Natural killer cell (primary cell): ENCODE measurements around the gene TYROBP. TPM values are rescaled to one million over a fixed set of nuclear protein-coding genes. Genes with fewer than 3 reads are reported as not detected.

ENCODE experiments used
- ATAC-seq, 3 donors: fragments of 150-1000 bp in 2 of 3; fragments of 200-7000 bp in 1 of 3; cut with Tn5 transposase; 1 replicate in 1 of 3; 2 replicates in 2 of 3; pipeline ENCODE4 v1.10.0; 2021; ENCODE audit warnings: mild to moderate bottlenecking in 2 of 3, moderate library complexity in 2 of 3
- DNase-seq, 2 donors: peaks; one replicate each; pipeline versions ENCODE4 v3.0.0 to v3.0.0-alpha.2; 2013 to 2021; ENCODE audit warnings: mixed read lengths in 1 of 2
- H3K27ac ChIP-seq: one replicate; pipeline ENCODE4 v1.5.1; 2013; ENCODE audit warnings: mild to moderate bottlenecking, low read length
- H3K27me3 ChIP-seq: one replicate; pipeline ENCODE4 v1.6.1; 2013; ENCODE audit warnings: low read length; ENCODE audit not compliant: control insufficient read depth, insufficient read depth
- H3K36me3 ChIP-seq: one replicate; pipeline ENCODE4 v1.6.1; 2013; ENCODE audit warnings: low read length; ENCODE audit not compliant: control insufficient read depth, insufficient read depth
- H3K4me1 ChIP-seq: one replicate; pipeline ENCODE4 v1.6.1; 2013; ENCODE audit warnings: low read length; ENCODE audit not compliant: control insufficient read depth, insufficient read depth
- H3K4me3 ChIP-seq: one replicate; pipeline ENCODE4 v1.5.1; 2013; ENCODE audit warnings: low read length
- H3K9me3 ChIP-seq: one replicate; pipeline ENCODE4 v1.6.1; 2013; ENCODE audit warnings: low read length; ENCODE audit not compliant: control insufficient read depth, insufficient read depth
- H3K27ac Mint-ChIP-seq, 2 donors: one replicate each; pipeline ENCODE4 v1.8.0; 2022; ENCODE audit warnings: mild to moderate bottlenecking in 2 of 2, mixed read lengths in 2 of 2, moderate library complexity in 1 of 2
- H3K27me3 Mint-ChIP-seq, 2 donors: one replicate each; pipeline ENCODE4 v1.8.0; 2022; ENCODE audit warnings: low read depth in 2 of 2, mixed read lengths in 2 of 2
- H3K36me3 Mint-ChIP-seq: one replicate; pipeline ENCODE4 v1.8.0; 2022; ENCODE audit warnings: mixed read lengths
- H3K4me1 Mint-ChIP-seq, 2 donors: one replicate each; pipeline ENCODE4 v1.8.0; 2022; ENCODE audit warnings: mixed read lengths in 2 of 2
- H3K4me3 Mint-ChIP-seq: one replicate; pipeline ENCODE4 v1.8.0; 2022; ENCODE audit warnings: mild to moderate bottlenecking, moderate library complexity, mixed read lengths
- H3K9me3 Mint-ChIP-seq, 2 donors: one replicate each; pipeline ENCODE4 v1.8.0; 2022; ENCODE audit warnings: mixed read lengths in 2 of 2
- CTCF ChIP-seq: fragments of 200-600 bp; IDR thresholded peaks from one replicate; pipeline ENCODE4 v1.8.0; 2022; ENCODE audit warnings: antibody characterized with exemption
- WGBS: methylation state at CpG from one replicate; pipeline ENCODE4 v1.1.7; 2013; ENCODE audit warnings: missing lambda C conversion rate; ENCODE audit not compliant: insufficient coverage; 5-methylcytosine and 5-hydroxymethylcytosine counted together
- intact Hi-C: fragments of 100-400 bp; cut with micrococcal nuclease; formaldehyde crosslinking; loops from one replicate; pipeline ENCODE4 v1.14.2; 2022
- total RNA-seq, 4 donors: library from RNA; stranded (reverse); fragments of 120-200 nt in 1 of 4; gene quantifications; one replicate each; pipeline versions ENCODE4 v1.2.3 to v1.2.4, GENCODE V29; 2013 to 2022

TYROBP gene
- total RNA-seq, 3 donors from 2014 or later (not counting 1 experiment from before 2014, with no cell fraction given), result 439 to 494 (median 469) TPM

GRCh38 chr19:35946203-35946602, 38.1 kb upstream of the TYROBP start:
- H3K9me3 ChIP-seq, result no peaks in the 10 kb centered on the region
- no peak overlapping the region for H3K4me3 Mint-ChIP-seq
- no peaks in the 10 kb centered on the region for H3K27me3 ChIP-seq
- H3K36me3 Mint-ChIP-seq, result no peaks in the 10 kb centered on the region
- H3K4me3 ChIP-seq, result no peak overlapping the region
- ATAC-seq (no peak), DNase-seq (no peak)
- H3K27me3 Mint-ChIP-seq, result no peaks in the 10 kb centered on the region
- H3K4me1 Mint-ChIP-seq, result peaks cover 6 to 24% of the 10 kb centered on the region in 2 donors
- H3K36me3 ChIP-seq, result no peaks in the 10 kb centered on the region
- H3K27ac Mint-ChIP-seq, result peak overlapping the region; percentile 46 to 85
- intact Hi-C loops, result no loop called here
- WGBS, result 61% methylated on average over 4 of the region's 4 CpGs
- no peaks in the 10 kb centered on the region for H3K9me3 Mint-ChIP-seq
- no peak for TF ChIP-seq CTCF
- no peak overlapping the region for H3K27ac ChIP-seq
- H3K4me1 ChIP-seq, result peaks cover 10% of the 10 kb centered on the region

GRCh38 chr19:35945121-35945790, 37.2 kb upstream of the TYROBP start:
- ATAC-seq (no peak), DNase-seq (no peak)
- 90% methylated on average over 11 of the region's 11 CpGs for WGBS
- Histone ChIP-seq H3K4me3 (no peak overlapping the region), H3K9me3 (no peaks in the 10 kb centered on the region), H3K27me3 (no peaks in the 10 kb centered on the region), H3K27ac (no peak overlapping the region), H3K36me3 (no peaks in the 10 kb centered on the region), H3K4me1 (peaks cover 10% of the 10 kb centered on the region)
- Mint-ChIP-seq H3K36me3 (no peaks in the 10 kb centered on the region), H3K27me3 (no peaks in the 10 kb centered on the region), H3K4me3 (peak overlapping the region; percentile 3), H3K4me1 (peaks cover 4 to 20% of the 10 kb centered on the region in 2 donors), H3K9me3 (no peaks in the 10 kb centered on the region), H3K27ac (peak overlapping the region in 1 of 2 donors; percentile 56)
- no peak for TF ChIP-seq CTCF
- intact Hi-C loops, result no loop called here

GRCh38 chr19:35944556-35944955, 36.5 kb upstream of the TYROBP start:
- Histone ChIP-seq H3K27me3 (no peaks in the 10 kb centered on the region), H3K27ac (no peak overlapping the region), H3K4me3 (no peak overlapping the region), H3K4me1 (peaks cover 10% of the 10 kb centered on the region), H3K36me3 (no peaks in the 10 kb centered on the region), H3K9me3 (no peaks in the 10 kb centered on the region)
- no peaks in the 10 kb centered on the region for H3K36me3 Mint-ChIP-seq
- no peaks in the 10 kb centered on the region for H3K9me3 Mint-ChIP-seq
- H3K27me3 Mint-ChIP-seq, result no peaks in the 10 kb centered on the region
- H3K4me1 Mint-ChIP-seq, result peaks cover 0 to 20% of the 10 kb centered on the region in 2 donors
- H3K4me3 Mint-ChIP-seq, result no peak overlapping the region
- intact Hi-C loops, result no loop called here
- DNase-seq (no peak), ATAC-seq (no peak)
- WGBS, result 93% methylated on average over 52 of the region's 52 CpGs
- TF ChIP-seq CTCF, result no peak
- H3K27ac Mint-ChIP-seq, result no peak overlapping the region
